IPS DF 4.7 (cell line): Measurements from ENCODE around the gene COL25A1.

ENCODE experiments used
- DNase-seq: peaks from one replicate; pipeline ENCODE4 v3.0.0-alpha.2; 2013; ENCODE audit warnings: low spot score; ENCODE audit errors: extremely low read depth

COL25A1 gene

DNA sequence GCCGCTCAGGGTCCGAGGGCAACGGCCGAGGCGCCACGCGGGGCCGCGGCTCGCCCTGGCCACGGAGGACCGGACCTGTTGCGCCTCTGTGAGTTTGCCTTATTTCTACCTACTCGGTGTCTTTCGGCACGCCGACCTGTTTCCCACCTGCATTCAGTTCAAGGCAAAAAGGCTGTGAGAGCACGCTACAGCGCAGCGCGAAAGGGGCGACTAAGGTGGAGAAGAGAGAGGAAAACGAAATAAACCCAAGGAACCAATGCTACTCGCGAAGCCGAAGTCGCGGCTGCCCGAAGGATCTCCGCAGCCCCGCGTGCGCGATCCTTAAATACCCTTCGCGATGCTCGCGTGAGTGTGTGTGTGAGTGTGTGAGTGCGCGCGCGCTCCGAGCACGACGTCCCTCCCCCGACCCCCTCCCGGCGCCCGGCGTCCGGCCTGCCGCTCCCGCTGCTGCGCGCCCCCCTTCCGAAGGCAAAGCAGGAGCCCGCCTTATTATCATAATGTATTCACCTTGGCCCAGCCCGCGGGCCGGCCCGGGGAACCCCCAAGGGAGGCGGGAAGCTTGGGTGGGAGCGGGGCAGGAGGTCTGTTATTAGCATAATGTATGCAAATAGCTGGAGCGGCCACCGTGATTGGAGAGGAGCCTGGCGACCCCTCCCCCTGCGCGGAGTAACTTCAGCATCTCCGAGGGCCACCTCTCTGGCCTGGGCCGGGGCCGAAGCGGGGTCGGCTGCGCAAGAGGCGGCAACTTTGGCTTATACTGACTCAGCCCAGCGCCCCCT lies at the start of gene COL25A1:
Gene COL25A1 (minus strand): TSS at position 298 of the 779 bp plus-strand sequence.
- peak; percentile 68 for DNase-seq

DNA sequence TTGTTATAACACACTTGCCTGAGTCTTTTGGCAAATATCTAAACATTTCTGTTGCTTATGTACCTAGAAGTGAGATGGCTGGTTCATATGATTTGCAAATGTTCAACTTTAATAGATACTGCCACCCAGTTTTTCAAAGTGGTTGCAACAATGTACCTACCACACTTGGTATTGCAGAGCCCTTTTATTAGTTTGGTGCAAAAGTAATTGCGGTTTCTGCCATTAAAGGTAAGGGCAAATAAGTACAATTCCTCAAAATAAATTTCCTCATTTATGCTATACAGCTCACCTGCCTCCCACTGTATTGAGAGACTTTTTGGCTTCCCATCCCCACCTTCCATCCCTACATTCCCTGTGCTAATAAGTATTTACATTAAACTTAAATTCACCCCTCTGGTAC lies 47.7 kb upstream of the COL25A1 start:
- no peak for DNase-seq

DNA sequence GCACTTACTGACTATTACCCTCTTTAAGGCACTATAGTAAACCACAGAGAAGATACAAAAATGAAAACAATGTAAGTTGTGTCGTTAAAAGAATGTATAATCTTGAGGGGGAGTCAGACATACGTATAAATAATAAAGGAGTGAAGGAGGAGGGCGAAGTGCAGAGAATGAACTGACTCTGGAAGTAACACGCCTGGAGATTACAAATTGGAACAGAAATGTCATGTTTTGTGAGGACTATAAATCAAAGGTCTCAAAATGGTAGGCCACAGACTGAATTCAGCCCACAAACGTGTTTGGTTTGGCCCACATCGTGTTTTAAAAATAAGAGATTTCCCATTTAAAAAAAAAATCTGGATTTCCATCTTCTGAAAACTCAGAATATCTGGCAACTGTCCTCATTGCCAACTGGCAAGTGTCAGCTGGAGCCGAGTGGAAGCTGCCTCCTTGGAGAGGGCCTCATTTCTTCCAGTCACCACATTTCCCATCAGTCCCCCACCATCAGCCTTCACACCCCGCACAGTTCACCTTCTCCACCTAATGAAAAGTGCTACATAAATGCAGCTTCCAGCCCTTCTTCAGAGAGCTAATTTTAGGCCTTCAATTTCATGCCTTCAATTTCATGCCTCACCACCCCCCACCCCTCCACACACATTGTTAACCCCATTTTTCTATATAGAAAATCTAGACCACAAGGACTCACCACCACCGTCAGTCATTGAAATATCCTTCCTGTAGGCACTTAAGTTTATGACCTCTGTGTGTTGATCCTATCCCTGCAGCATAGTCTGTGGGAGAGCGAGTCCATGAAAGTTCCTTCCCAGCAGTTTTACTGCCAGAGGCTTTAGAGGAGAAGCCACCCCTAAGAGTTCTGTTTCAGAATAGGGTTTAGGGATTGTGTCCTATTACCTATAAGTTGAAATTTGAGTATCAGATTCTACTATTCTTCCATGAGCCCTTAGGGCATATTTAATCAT lies 32.0 kb upstream of the COL25A1 start:
- DNase-seq = no peak

DNA sequence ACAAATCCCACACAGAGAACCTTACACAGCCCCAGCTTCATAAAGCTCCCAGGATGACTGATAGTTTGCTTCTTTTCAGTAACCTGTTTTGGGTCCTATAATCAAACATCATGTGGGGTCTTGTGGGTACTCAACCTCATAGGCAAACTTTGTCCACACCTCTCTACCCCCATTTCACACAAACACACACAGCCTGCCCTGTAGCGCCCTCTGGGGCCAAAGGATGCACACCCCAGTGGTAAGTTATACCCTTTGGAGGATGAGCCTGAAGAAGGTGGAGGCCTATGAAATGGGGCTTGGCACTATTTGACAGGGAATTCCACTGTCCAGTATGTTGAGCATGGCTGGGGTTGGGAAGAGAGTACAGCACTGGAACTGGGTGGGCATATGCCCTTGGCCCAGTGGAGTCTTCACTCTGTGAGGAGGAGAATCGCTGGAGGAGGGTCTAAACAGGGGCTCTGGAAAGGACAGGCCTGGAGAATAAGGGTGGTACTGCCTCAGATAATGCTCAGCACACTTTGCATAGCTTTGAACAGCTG lies 30.5 kb upstream of the COL25A1 start:
- no peak for DNase-seq

DNA sequence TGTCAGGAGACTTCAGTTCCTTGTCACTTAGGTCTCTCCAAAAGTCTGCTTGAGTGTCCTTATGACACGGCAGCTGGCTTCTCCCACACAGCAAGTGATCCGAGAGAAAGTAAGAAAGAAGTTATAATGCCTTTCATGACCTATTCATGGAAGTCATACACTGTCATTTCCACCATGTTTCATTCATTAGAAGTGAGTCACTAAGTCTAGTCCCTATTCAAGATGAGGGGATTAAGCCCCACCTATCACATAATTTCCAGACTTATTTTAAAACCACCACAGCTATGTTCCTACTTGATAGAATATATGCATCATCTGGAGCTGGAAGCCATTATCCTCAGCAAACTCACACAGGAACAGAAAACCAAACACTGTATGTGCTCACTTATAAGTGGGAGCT lies 25.2 kb upstream of the COL25A1 start:
- no peak for DNase-seq

DNA sequence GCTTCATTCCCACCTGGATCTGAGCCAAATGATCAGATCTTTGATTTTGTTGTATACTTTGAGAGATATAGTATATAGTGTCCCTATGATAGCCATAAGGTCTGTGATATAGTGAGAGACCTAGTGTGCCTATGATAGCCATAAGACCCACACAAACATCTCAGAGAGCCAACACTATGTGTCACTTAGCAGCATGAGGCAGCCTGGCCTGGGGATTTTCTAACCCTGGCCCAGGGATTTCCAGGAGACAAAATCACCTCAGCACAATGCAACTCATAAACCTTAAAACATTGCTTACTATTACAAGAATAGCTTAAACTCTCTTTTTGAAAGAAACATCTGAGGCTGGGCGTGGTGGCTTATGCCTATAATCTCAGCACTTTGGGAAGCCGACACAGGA lies 23.2 kb upstream of the COL25A1 start:
- no peak for DNase-seq

DNA sequence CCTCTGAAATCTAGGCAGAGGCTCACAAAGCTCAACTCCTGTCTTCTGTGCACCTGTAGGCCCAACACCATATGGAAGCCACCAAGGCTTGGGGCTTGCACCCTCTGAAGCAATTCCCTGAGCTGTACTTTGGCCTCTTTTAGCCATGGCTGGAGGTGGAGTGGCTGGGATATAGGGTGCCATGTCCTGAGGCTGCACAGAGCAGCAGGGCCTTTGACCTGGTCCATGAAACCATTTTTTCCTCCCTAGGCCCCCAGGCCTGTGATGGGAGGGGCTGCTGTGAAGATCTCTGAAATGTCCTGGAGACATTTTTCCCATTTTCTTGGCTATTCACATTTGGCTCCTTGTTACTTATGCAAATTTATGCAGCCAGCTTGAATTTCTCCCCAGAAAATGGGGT lies 20.9 kb upstream of the COL25A1 start:
- no peak for DNase-seq

DNA sequence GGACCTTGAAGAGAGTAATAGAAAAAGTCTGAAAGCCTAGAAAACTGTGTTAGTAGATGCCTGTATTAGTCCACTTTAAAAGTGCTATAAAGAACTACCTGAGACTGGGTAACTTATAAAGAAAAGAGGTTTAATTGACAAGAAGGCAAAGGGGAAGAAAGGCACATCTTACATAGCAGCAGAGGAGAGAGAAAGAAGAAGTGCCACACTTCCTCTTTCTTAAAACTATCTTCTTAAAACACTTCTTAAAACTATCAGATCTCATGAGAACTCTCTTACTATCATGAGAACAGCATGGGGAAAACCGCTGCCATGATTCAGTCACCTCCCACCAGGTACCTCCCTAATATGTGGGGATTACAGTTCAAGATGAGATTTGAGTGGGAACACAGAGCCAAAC lies 18.8 kb upstream of the COL25A1 start:
- DNase-seq = no peak

DNA sequence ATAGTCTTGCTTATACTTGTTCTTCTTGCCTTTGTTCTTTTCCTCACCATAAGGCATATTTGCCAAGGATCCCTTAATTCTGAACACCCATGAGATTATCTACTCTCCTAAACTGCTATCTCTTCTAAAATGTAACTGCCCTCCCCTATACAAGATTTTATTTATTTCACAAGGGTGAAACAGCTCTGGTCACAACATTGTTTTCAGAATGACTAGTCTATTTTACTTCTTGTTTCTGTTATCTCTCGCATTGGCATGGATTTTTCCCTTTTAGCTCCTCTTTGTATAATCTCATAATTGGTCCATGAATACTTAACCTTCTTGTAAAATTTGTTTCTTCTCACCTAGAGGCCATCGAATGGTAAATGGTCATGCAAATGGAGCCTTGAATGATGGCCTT lies 17.2 kb upstream of the COL25A1 start:
- DNase-seq = no peak

DNA sequence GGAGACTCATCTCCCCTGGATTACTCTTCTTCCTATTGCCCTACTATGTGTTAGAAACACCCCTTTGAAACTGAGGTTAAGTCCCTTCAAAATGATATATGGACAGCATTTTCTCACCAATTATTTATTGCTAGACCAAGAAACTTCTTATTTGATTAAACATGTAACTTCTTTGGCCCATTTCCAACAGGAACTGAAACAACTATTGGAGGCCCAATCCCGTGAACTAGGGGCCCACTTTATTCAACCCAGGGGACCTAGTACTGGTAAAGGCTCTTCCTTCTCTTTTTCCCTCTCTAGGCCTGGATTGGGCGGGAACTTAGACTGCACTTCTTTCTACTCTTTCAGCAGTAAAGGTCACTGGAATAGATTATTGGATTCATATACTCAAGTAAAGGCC lies 16.7 kb upstream of the COL25A1 start:
- DNase-seq = no peak

DNA sequence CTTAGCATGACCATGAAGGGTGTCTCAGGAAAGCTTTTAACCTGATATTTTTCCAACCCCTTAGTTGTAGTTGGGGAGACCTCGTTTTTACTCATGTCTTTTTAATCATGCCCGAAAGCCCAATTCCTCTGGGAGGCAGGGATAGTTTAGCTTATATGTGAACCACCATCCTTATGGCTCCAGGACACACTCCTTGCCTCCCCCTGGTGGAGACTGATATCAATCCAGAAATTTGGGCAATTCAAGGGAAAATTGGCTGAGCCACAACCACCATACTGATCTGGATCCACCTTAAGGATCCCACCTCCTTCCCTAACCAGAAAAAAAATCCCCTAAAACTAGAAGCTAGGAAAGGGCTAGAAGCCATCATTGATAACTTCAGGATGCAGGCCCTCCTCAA lies 13.4 kb upstream of the COL25A1 start:
- DNase-seq = no peak

DNA sequence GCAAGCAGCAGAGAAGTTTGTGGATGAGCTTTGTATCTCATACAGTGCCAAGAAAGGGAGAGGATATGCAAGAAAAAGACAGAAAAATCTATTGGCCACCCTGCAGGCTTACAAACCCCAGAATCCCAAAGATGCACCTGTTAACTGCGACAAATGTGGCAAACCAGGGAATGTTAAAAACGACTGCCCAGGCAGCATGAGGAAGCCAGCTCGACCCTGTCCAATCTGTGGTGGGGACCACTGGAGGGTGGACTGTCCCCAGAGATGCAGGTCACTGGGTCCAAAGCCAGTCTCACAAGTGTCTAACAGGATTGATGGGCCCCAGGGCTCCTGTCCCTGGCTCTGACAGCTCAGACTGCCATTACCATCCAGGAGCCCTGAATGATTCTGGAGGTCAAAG lies 12.9 kb upstream of the COL25A1 start:
- DNase-seq = no peak

DNA sequence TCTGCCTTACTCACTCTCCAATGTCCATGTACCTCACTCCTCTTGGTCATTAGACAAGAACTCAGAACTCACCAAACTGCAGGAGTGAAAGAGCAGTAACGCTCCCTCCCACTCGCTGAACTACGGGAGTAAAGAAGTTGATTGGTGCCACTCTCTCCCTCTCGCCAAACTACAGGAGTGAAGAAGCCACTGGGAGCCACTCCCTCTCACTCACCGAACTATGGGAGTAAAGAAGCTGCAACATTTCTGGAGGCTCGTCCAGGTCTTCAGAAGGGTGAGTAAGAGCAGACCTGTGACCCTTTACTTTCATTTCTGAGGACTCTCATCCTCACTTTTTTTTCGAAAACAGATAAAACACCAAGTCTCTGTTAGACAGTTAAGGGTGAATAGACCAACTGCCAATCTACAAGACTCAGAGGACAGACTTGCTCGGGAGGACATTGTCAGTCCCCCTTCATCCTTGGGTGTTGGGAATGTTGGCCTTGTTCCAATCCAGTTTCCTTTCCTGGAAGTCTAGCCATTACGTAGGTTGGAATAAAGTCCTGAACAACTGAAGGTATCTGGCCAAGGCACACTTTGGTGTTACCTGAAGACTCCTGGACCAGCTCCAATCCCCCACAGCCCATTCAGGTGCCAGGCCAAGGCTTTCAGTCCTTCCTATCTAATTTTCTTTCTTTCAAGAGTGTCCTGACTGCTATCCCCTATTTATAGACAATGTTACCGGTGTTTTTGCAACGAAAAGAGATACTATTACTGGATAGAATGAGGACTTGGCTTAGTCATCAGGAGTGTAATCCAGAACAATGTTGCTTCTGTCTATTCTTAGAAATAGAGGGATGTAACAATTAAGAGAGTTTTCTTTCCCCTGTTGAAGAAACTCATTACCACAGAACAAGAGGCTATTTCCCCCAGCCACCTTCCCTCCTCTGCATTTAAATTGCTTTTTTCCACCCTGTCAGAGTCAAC lies 11.0 kb upstream of the COL25A1 start:
- no peak for DNase-seq

DNA sequence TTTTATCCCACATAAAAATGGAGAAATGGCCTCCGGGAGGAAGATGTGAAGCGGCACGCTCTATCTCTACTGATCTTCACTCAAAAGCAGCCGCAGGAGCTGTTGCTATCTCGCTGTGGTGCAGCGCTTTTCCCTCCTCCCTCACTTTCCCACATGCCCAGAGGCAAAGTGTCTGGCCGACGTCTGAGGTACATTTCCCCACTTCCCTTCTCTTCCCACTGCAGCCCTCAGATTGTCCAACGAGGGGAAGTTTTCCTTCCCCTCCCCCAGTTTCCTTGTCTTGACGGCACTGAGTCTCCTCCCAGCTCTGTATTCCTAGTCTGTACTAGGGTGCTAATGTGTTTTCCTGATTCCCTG lies 660 bp upstream of the COL25A1 start:
- peak; percentile 14 for DNase-seq

DNA sequence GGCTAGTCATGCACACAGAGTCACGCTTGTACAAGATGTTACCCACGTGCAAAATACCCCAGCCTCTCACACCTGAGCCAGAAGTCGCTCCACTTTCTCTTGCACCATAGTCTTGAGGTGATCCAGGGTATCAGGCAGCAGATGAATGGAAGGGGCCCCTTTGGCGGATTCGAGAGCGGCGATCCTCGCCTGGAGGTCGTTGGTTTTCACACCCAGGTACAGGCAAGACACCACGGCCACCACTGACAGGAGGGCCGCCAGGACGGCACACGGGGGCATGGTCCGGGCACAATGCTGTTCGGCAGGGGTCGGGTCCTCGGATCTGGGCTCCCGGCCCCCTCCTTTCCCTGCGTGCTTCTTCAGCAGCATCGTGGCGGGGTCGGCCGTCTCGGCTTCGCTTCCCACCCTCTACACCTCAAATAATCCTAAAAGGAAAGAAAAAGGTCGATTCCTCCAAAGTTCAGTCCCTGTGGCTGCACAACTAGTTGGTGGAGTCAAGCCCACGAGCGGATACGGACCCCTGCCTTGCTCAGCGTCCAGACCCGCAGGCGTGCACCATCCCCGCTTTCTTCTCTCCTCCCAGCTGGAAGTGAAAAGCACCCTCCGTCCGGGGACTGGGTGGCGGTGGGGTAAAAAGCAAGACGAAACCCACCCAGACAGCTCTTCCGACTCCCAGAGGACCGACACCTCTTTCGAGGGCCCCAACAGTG lies 652 bp downstream of the COL25A1 start:
- DNase-seq = no peak

DNA sequence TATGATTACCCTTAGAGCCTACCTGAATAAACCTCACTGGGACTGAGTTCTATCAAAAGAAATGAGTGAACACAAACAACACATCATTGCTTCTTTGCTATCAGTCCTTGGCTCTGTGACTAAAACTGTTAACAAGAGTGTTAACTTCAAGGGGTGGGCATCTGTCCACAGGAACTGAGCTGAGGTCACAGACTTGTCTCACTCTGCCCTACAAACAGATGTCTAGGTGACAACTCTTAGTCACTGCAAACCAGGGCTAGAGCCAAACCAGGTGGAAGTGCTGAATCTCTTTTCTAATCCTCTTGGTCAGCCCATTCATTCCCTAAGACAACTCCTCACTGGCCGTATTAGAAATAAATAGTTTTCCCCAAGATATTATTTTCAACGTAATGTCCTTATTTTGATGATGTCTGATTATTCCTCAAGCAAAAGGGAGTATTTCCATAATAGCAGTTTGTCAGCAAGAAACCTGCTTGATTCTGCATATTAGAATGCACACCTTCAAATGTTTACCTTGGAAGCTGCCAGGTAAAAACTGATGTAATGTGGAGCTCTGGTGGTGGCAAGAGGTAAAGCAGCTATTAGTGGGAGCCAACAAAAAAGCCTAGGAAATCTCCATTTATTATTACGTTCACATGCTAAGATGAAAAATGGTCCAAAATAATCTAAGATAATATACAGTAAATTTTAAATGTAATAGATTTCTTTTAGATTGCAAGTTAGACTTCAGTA lies 4.0 kb downstream of the COL25A1 start:
- no peak for DNase-seq

DNA sequence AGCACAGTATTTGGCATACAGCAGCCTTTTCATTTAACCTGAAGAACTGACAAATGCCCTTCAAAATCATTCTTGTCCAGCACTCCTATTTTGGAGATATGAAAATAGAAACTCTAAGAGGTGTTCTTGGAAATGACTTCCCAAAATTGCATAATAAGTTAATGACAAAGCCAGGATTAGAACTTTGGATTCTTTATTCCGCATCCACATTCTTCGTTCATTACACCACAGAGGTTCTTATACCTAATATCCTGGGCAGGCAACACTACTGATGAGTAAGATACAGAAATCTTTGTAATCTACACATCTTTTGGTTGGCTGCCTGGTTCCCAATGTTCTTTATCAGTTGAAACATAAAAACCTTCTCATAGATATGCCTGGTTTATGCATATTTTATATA lies 5.9 kb downstream of the COL25A1 start:
- DNase-seq = no peak

DNA sequence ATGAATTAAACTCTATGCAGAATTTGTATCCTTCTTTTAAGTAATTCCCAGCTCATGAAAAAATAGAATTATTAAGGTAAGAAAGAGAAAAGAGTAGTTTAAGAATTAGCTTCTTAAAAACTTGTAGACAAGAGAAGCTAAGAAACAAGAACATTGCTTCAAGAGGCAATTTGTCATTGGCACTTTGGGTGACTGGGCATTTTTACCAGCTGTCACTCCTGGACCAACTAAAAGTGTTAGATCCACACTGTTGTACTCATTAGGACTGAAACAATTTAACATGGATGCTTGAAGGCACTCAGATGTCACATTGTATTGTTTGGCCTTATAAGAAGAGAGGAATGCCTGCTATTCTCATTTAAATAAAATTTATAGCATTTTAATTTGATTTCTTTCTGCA lies 7.4 kb downstream of the COL25A1 start:
- no peak for DNase-seq

DNA sequence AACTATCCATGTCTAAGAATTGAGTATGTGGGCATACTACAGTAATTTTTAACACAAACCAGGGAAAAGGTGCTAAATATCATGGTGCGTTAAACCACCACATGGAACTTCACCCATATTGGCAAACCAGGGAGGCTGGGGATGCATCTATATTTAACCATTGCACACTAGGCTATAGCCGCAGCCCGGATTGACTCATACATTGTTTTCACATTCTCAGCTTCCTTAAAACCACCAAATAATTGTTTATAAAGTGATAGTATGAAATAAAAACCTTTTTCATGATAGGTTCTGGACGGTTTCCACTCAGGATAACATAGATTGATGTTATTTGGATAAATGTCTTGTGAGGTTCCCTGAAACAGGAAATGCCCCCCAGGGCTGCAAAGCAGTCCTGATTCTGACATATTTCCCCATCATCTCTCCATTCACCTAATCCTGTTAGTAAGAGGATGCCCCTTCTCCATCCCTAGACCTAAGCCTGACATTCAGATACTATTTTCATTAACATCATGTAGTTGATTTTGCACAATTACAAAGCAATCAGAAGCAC lies 7.9 kb downstream of the COL25A1 start:
- DNase-seq = no peak

DNA sequence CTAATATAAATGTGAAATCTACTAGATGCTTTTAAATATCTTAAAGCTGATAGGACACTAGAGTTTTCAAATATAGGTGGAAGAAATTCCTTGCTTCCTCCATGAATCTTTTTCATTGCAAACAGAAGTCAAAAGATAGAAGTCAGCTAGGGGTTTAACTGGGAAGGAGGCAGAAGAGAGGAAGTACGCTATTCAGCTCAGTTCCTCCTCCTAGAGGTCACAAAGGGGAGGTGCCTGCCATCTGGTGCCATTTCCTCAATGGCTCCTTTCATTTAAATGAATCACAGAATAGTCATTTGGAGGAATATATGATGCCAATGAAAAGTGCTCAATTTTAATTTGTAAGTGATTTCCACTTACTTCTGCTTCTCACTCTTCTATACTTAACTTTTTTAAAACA lies 8.5 kb downstream of the COL25A1 start:
- DNase-seq = peak; percentile 58
